HUES6 (cell line): Measurements from ENCODE around the gene TMEM233.

Source experiments
- H3K27ac ChIP-seq: 2 replicates; pipeline ENCODE4 v1.7.0; 2013; ENCODE audit warnings: low read depth, mild to moderate bottlenecking, low read length, inconsistent platforms
- H3K27me3 ChIP-seq: 2 replicates; pipeline ENCODE4 v1.6.1; 2013; ENCODE audit warnings: low read length; ENCODE audit not compliant: control insufficient read depth, insufficient read depth
- H3K36me3 ChIP-seq: 2 replicates; pipeline ENCODE4 v1.6.1; 2013; ENCODE audit warnings: low read length; ENCODE audit not compliant: control insufficient read depth, insufficient read depth
- H3K4me1 ChIP-seq: 2 replicates; pipeline ENCODE4 v1.6.1; 2013; ENCODE audit warnings: low read length; ENCODE audit not compliant: control insufficient read depth, insufficient read depth
- H3K4me3 ChIP-seq: 2 replicates; pipeline ENCODE4 v1.5.1; 2013; ENCODE audit warnings: low read depth, low read length
- H3K9ac ChIP-seq: one replicate; pipeline ENCODE4 v1.6.1; 2013; ENCODE audit warnings: mild to moderate bottlenecking, low read length
- H3K9me3 ChIP-seq: 2 replicates; pipeline ENCODE4 v1.6.1; 2013; ENCODE audit warnings: low read depth, low read length; ENCODE audit not compliant: control insufficient read depth, insufficient read depth

TMEM233 gene

GRCh38 chr12:119659289-119659897 is 65.8 kb downstream of the TMEM233 start:
- Histone ChIP-seq H3K36me3 (no peaks in the 10 kb centered on the region), H3K4me1 (no peaks in the 10 kb centered on the region), H3K27me3 (peaks cover 3% of the 10 kb centered on the region; the same call in 1 of the 2 replicates), H3K27ac (no peak overlapping the region), H3K9me3 (no peaks in the 10 kb centered on the region; the same call in 1 of the 2 replicates), H3K4me3 (no peak overlapping the region), H3K9ac (no peak overlapping the region)

- Histone ChIP-seq H3K4me3 (no peak overlapping the region), H3K27me3 (peaks cover 3% of the 10 kb centered on the region; the same call in 1 of the 2 replicates)
These were observed 66.5 kb downstream of the TMEM233 start for GRCh38 chr12:119660076-119660475.

GRCh38 chr12:119661882-119662281 is 68.3 kb downstream of the TMEM233 start:
- H3K9ac ChIP-seq, result no peak overlapping the region
- no peaks in the 10 kb centered on the region for H3K36me3 ChIP-seq
- no peaks in the 10 kb centered on the region for H3K4me1 ChIP-seq
- no peaks in the 10 kb centered on the region for H3K9me3 ChIP-seq
- no peak overlapping the region for H3K4me3 ChIP-seq
- no peak overlapping the region for H3K27ac ChIP-seq
- H3K27me3 ChIP-seq, result peaks cover 3% of the 10 kb centered on the region; the same call in 1 of the 2 replicates

More at GRCh38 chr12:119660076-119660475, 66.5 kb downstream of the TMEM233 start:
- Histone ChIP-seq H3K9me3 (no peaks in the 10 kb centered on the region), H3K9ac (no peak overlapping the region), H3K27ac (no peak overlapping the region), H3K36me3 (no peaks in the 10 kb centered on the region), H3K4me1 (no peaks in the 10 kb centered on the region)

- Histone ChIP-seq H3K36me3 (0 out of 2 replicates have a peak, but pooled peaks cover 2% of the 10 kb centered on the region), H3K4me1 (0 out of 2 replicates have a peak, but pooled peaks cover 3% of the 10 kb centered on the region), H3K27ac (no peak overlapping the region), H3K9me3 (no peaks in the 10 kb centered on the region), H3K27me3 (peaks cover 3% of the 10 kb centered on the region; the same call in 1 of the 2 replicates), H3K4me3 (no peak overlapping the region), H3K9ac (no peak overlapping the region)
These were observed 71.1 kb downstream of the TMEM233 start for GRCh38 chr12:119664642-119665041.

GRCh38 chr12:119665164-119665929 is 71.8 kb downstream of the TMEM233 start:
- peaks cover 3% of the 10 kb centered on the region; the same call in 1 of the 2 replicates for H3K27me3 ChIP-seq
- peaks cover 9% of the 10 kb centered on the region for H3K36me3 ChIP-seq
- H3K9ac ChIP-seq, result no peak overlapping the region
- no peak overlapping the region for H3K4me3 ChIP-seq
- H3K9me3 ChIP-seq, result no peaks in the 10 kb centered on the region
- H3K4me1 ChIP-seq, result 0 out of 2 replicates have a peak, but pooled peaks cover 3% of the 10 kb centered on the region
- no peak overlapping the region for H3K27ac ChIP-seq

- no peak overlapping the region for H3K4me3 ChIP-seq
- no peak overlapping the region for H3K27ac ChIP-seq
- H3K9ac ChIP-seq, result no peak overlapping the region
- H3K4me1 ChIP-seq, result 0 out of 2 replicates have a peak, but pooled peaks cover 3% of the 10 kb centered on the region
- H3K36me3 ChIP-seq, result peaks cover 19% of the 10 kb centered on the region
- peaks cover 3% of the 10 kb centered on the region; the same call in 1 of the 2 replicates for H3K27me3 ChIP-seq
- H3K9me3 ChIP-seq, result no peaks in the 10 kb centered on the region
These were observed 72.7 kb downstream of the TMEM233 start for GRCh38 chr12:119666226-119666795.

- Histone ChIP-seq H3K9me3 (no peaks in the 10 kb centered on the region), H3K27ac (no peak overlapping the region), H3K4me3 (peak overlapping the region; percentile 96), H3K27me3 (peaks cover 3% of the 10 kb centered on the region; the same call in 1 of the 2 replicates), H3K9ac (peak overlapping the region; percentile 21), H3K36me3 (peaks cover 26% of the 10 kb centered on the region), H3K4me1 (0 out of 2 replicates have a peak, but pooled peaks cover 3% of the 10 kb centered on the region)
These were observed 73.5 kb downstream of the TMEM233 start for GRCh38 chr12:119666900-119667576.

- H3K4me1 ChIP-seq, result 0 out of 2 replicates have a peak, but pooled peaks cover 3% of the 10 kb centered on the region
- no peaks in the 10 kb centered on the region for H3K27me3 ChIP-seq
- H3K27ac ChIP-seq, result peak within 1 kb of the TSS; percentile 77
- H3K4me3 ChIP-seq, result peak within 1 kb of the TSS; percentile 96
- peaks cover 33% of the 10 kb centered on the region for H3K36me3 ChIP-seq
- H3K9ac ChIP-seq, result peak within 1 kb of the TSS; percentile 92
- no peaks in the 10 kb centered on the region for H3K9me3 ChIP-seq
These were observed 74.2 kb downstream of the TMEM233 start, which contains the start of gene PRKAB1 for GRCh38 chr12:119667577-119668323. Gene PRKAB1 (plus strand): TSS chr12:119668133. CDS start chr12:119668245, 112 bp downstream.

- peak overlapping the region; percentile 77 for H3K27ac ChIP-seq
- H3K36me3 ChIP-seq, result peaks cover 40% of the 10 kb centered on the region
- H3K4me1 ChIP-seq, result 0 out of 2 replicates have a peak, but pooled peaks cover 3% of the 10 kb centered on the region
- no peaks in the 10 kb centered on the region for H3K9me3 ChIP-seq
- peak overlapping the region; percentile 96 for H3K4me3 ChIP-seq
- peak overlapping the region; percentile 92 for H3K9ac ChIP-seq
- no peaks in the 10 kb centered on the region for H3K27me3 ChIP-seq
These were observed 74.8 kb downstream of the TMEM233 start for GRCh38 chr12:119668324-119668841.
